HG03565 (cell line): Measurements from ENCODE around the gene DEAF1.

Experiments
- ATAC-seq: cut with Tn5 transposase; IDR thresholded peaks from one replicate; pipeline ENCODE4 v1.9.1; 2021; ENCODE audit warnings: mild to moderate bottlenecking, moderate library complexity; ENCODE audit not compliant: unreplicated experiment

DEAF1 gene

GRCh38 chr11:597166-597725 is 97.8 kb downstream of the DEAF1 start:
- ATAC-seq, result no peak

GRCh38 chr11:596374-596773 is 98.6 kb downstream of the DEAF1 start:
- no peak for ATAC-seq

- no peak for ATAC-seq
Measured at GRCh38 chr11:595400-595799, 99.6 kb downstream of the DEAF1 start.
